HepG2 (cell line): ENCODE results near the gene TCF12. TPM values are rescaled to one million over a fixed set of nuclear protein-coding genes. Genes with fewer than 3 reads are reported as not detected.

Experiments
- ATAC-seq: fragments of 200-7000 bp; cut with Tn5 transposase; 3 replicates; pipeline ENCODE4 v1.9.1; 2020; ENCODE audit warnings: mild to moderate bottlenecking, moderate library complexity
- BruUV-seq: library from RNA; stranded (reverse); fragments of 400-500 nt; replicated peaks from 2 replicates; lab custom pipeline; 2021; lab: Mats Ljungman, UMichigan
- CTCF ChIA-PET: fragments of 300-600 bp; formaldehyde crosslinking; extraction: SDS; loops from one replicate; lab custom pipeline; 2021; ENCODE audit warnings: low total read pairs, inconsistent platforms, low intra/inter-chr PET ratio; lab: Yijun Ruan, JAX
- POLR2A ChIA-PET: fragments of 350-600 bp; sonication (Branson Sonifier 250); formaldehyde crosslinking; loops from one replicate; lab custom pipeline; 2020; ENCODE audit warnings: antibody characterized with exemption, inconsistent platforms; lab: Yijun Ruan, JAX
- DNase-seq: peaks from one replicate; pipeline ENCODE4 v3.0.0-alpha.2; 2015; ENCODE audit warnings: low spot score
- FAIRE-seq: peaks from 3 replicates; lab custom pipeline; 2011; peaks lifted over from hg19 to GRCh38; lab: Jason Lieb, UNC
- H2AFZ ChIP-seq: one replicate; pipeline ENCODE4 v1.6.1; 2011; ENCODE audit warnings: low read length, inconsistent platforms
- H3K27ac ChIP-seq: fragments of 300-600 bp; 3 replicates; pipeline ENCODE4 v1.8.0; 2011; ENCODE audit warnings: mixed run types, mild to moderate bottlenecking, mixed read lengths, low read length, inconsistent platforms; ENCODE audit not compliant: insufficient read depth; ENCODE audit errors: extremely low read length
- H3K27me3 ChIP-seq, 2 experiments: fragments of 200-600 bp in 1 of 2; 2 replicates in 1 of 2; 3 replicates in 1 of 2; pipeline versions ENCODE4 v1.6.0 to v1.8.0; 2011; ENCODE audit warnings: low read length in 2 of 2, mild to moderate bottlenecking in 2 of 2, moderate library complexity in 2 of 2, inconsistent platforms in 1 of 2; ENCODE audit not compliant: insufficient read depth in 2 of 2, control insufficient read depth in 1 of 2
- H3K36me3 ChIP-seq, 2 experiments: fragments of 200-600 bp in 1 of 2; replicated peaks in 1 of 2; 2 replicates in 1 of 2; 3 replicates in 1 of 2; pipeline versions ENCODE4 v1.5.1 to v1.8.0; 2011; ENCODE audit warnings: low read length in 2 of 2, inconsistent platforms in 1 of 2; ENCODE audit not compliant: insufficient read depth in 2 of 2, control insufficient read depth in 1 of 2
- H3K4me1 ChIP-seq: 2 replicates; pipeline ENCODE4 v1.5.1; 2012; ENCODE audit warnings: low read length, inconsistent platforms; ENCODE audit not compliant: insufficient read depth
- H3K4me2 ChIP-seq: 2 replicates; pipeline ENCODE4 v1.6.0; 2011; ENCODE audit warnings: low read depth, low read length, inconsistent platforms
- H3K4me3 ChIP-seq, 3 experiments: fragments of 200-600 bp in 1 of 3; sonication (generic), shearing (Covaris generic) in 1 of 3; replicated peaks in 1 of 3; 2 replicates each; pipeline ENCODE4 v1.5.1; 2011 to 2016; ENCODE audit warnings: low read length in 3 of 3, inconsistent platforms in 2 of 3, low read depth in 2 of 3, mild to moderate bottlenecking in 2 of 3, control low read depth in 1 of 3, mixed read lengths in 1 of 3; ENCODE audit not compliant: insufficient read depth in 1 of 3
- H3K79me2 ChIP-seq: one replicate; pipeline ENCODE4 v1.6.1; 2011; ENCODE audit warnings: low read length, inconsistent platforms; ENCODE audit not compliant: insufficient read depth
- H3K9ac ChIP-seq: 2 replicates; pipeline ENCODE4 v1.6.0; 2011; ENCODE audit warnings: mild to moderate bottlenecking, low read depth, low read length, inconsistent platforms; ENCODE audit not compliant: insufficient read depth
- H3K9me3 ChIP-seq: 2 replicates; pipeline ENCODE4 v1.5.1; 2012; ENCODE audit warnings: mild to moderate bottlenecking, low read length
- H4K20me1 ChIP-seq: 2 replicates; pipeline ENCODE4 v1.6.0; 2011; ENCODE audit warnings: inconsistent platforms, mild to moderate bottlenecking, low read length, moderate library complexity; ENCODE audit not compliant: insufficient read depth
- AKAP8 ChIP-seq: sonication (generic); formaldehyde crosslinking; IDR thresholded peaks from 2 replicates; pipeline ENCODE4 v1.5.1; 2020; ENCODE audit warnings: mild to moderate bottlenecking, missing genetic modification reagents
- ASH2L ChIP-seq: fragments of 300-600, 200-600 bp; sonication (generic); IDR thresholded peaks from 2 replicates; pipeline ENCODE4 v1.7.0; 2017; ENCODE audit warnings: low read depth, mild to moderate bottlenecking, moderate library complexity, mixed read lengths, low read length; ENCODE audit not compliant: insufficient read length
- HMGA1 ChIP-seq: sonication (generic); formaldehyde crosslinking; conservative IDR thresholded peaks from 2 replicates; pipeline ENCODE4 v1.4.0; 2020; ENCODE audit warnings: missing genetic modification reagents
- HNRNPK ChIP-seq: fragments of 200-400 bp; formaldehyde crosslinking; IDR thresholded peaks from 2 replicates; pipeline ENCODE4 v1.6.1; 2018; ENCODE audit warnings: low read length, low read depth, moderate library complexity, mild to moderate bottlenecking; ENCODE audit not compliant: poor library complexity, severe bottlenecking
- MYC ChIP-seq: sonication (generic); formaldehyde crosslinking; IDR thresholded peaks from 2 replicates; pipeline ENCODE4 v1.9.0; 2021; ENCODE audit warnings: missing genetic modification reagents, borderline replicate concordance
- SMARCC2 ChIP-seq: fragments of 450-650 bp; IDR thresholded peaks from 2 replicates; pipeline ENCODE4 v1.6.1; 2017; ENCODE audit warnings: antibody characterized with exemption, mild to moderate bottlenecking
- XRCC5 ChIP-seq: fragments of 200-400 bp; formaldehyde crosslinking; optimal IDR thresholded peaks from 2 replicates; pipeline ENCODE3; 2017; ENCODE audit warnings: mild to moderate bottlenecking, low read length
- ZBTB2 ChIP-seq: sonication (generic); formaldehyde crosslinking; IDR thresholded peaks from 2 replicates; pipeline ENCODE4 v1.8.0; 2022; ENCODE audit warnings: low read depth, missing genetic modification reagents
- ZBTB21 ChIP-seq: sonication (generic); formaldehyde crosslinking; IDR thresholded peaks from 2 replicates; pipeline ENCODE4 v1.4.0; 2020; ENCODE audit warnings: missing genetic modification reagents
- ZFX ChIP-seq: sonication (generic); formaldehyde crosslinking; IDR thresholded peaks from 2 replicates; pipeline ENCODE4 v1.4.0; 2020; ENCODE audit warnings: mild to moderate bottlenecking, low read depth, missing genetic modification reagents, moderate library complexity
- ZNF235 ChIP-seq: sonication (generic); formaldehyde crosslinking; IDR thresholded peaks from 2 replicates; pipeline ENCODE4 v1.8.1; 2023; ENCODE audit warnings: mild to moderate bottlenecking, missing genetic modification reagents, borderline replicate concordance
- ZNF263 ChIP-seq: sonication (generic); formaldehyde crosslinking; IDR thresholded peaks from 2 replicates; pipeline ENCODE4 v1.4.0; 2020; ENCODE audit warnings: missing genetic modification reagents
- ZNF33B ChIP-seq: sonication (generic); formaldehyde crosslinking; IDR thresholded peaks from 2 replicates; pipeline ENCODE4 v1.5.1; 2020; ENCODE audit warnings: mild to moderate bottlenecking, missing genetic modification reagents
- ZNF382 ChIP-seq: sonication (generic); formaldehyde crosslinking; IDR thresholded peaks from 2 replicates; pipeline ENCODE4 v1.5.0; 2020; ENCODE audit warnings: missing genetic modification reagents, mild to moderate bottlenecking, borderline replicate concordance
- ZNF639 ChIP-seq: conservative IDR thresholded peaks from 2 replicates; pipeline ENCODE4 v1.6.1; 2018; ENCODE audit warnings: missing genetic modification reagents
- ZZZ3 ChIP-seq: sonication (generic); formaldehyde crosslinking; IDR thresholded peaks from 2 replicates; pipeline ENCODE4 v1.4.0; 2020; ENCODE audit warnings: missing genetic modification reagents, mild to moderate bottlenecking, borderline replicate concordance
- WGBS: methylation state at CpG from one replicate; pipeline ENCODE4 v1.1.6; 2017; ENCODE audit warnings: low lambda C conversion rate; 5-methylcytosine and 5-hydroxymethylcytosine counted together
- in situ Hi-C: cut with HindIII; loops from 2 replicates; pipeline ENCODE4 v1.10.0; 2017; ENCODE audit warnings: low pct_unique_long_range_greater_than_20kb; ENCODE audit not compliant: extremely low pct_ligation_motif_present
- intact Hi-C: fragments of 100-400 bp; cut with micrococcal nuclease; formaldehyde crosslinking; loops from one replicate; pipeline ENCODE4 v1.10.0; 2022; ENCODE audit not compliant: unreplicated experiment
- polyA plus RNA-seq, 8 experiments: library from polyadenylated mRNA; depleted of rRNA in 3 of 8; stranded (reverse) in 7 of 8; unstranded in 1 of 8; fragments of >200 nt; fragmentation: Illumina TruSeq in 4 of 8; extraction: Trizol in 4 of 8; gene quantifications; 2 replicates each; pipeline versions ENCODE4 v1.2.1 to v1.2.3, GENCODE V29; 2011 to 2016; ENCODE audit warnings: low read depth in 4 of 8, missing spikeins in 1 of 8, mixed read lengths in 1 of 8; ENCODE audit not compliant: insufficient read depth in 1 of 8
- total RNA-seq, 5 experiments: library from RNA; depleted of rRNA; stranded (reverse); fragments of >200 nt; fragmentation: Illumina TruSeq; extraction: Trizol; gene quantifications; 2 replicates each; pipeline ENCODE4 v1.2.3, GENCODE V29; 2016; ENCODE audit warnings: low read depth in 1 of 5

TCF12 gene
- total and polyA plus RNA-seq, 2 of the 13 experiments (the other 11 are each of a cell fraction or from before 2014, with no cell fraction given) = 48.6 to 51.1 TPM

GRCh38 chr15:56917652-56918045 lies 795 bp upstream of the TCF12 start:
- ATAC-seq = no peak
- POLR2A ChIA-PET = interaction anchor here (0.7 to 3.3 kb wide), 4 partner anchors 21 to 34 kb away, joined by 4 to 60 read pairs (median 5); no protein-coding TSS in a partner anchor
- H3K79me2 ChIP-seq = peaks cover 33% of the 10 kb centered on the region
- FAIRE-seq = no peak
- no TSS peak for BruUV-seq
- in situ Hi-C loops = no loop called here
- WGBS = 89% methylated on average over 9 of the region's 9 CpGs
- no peaks in the 10 kb centered on the region for H3K27me3 ChIP-seq
- no peak overlapping the region for H2AFZ ChIP-seq
- TF ChIP-seq ZNF235 (0 out of 2 replicates have a peak, but pooled peaks have one; percentile 4), MYC (CRISPR knock-in tag) (no peak)
- no peaks in the 10 kb centered on the region for H4K20me1 ChIP-seq
- peak overlapping the region; percentile 69 for H3K4me2 ChIP-seq
- no peak overlapping the region for H3K27ac ChIP-seq
- intact Hi-C loops = loop anchor here (1.0 kb wide), 1 partner anchor 30 kb away; no protein-coding TSS in a partner anchor
- peak overlapping the region in 1 of 3 experiments; percentile 88; a peak in 1 of 6 replicates for H3K4me3 ChIP-seq
- peaks cover 0 to 7% of the 10 kb centered on the region in 2 experiments; a peak in 2 of 5 replicates for H3K36me3 ChIP-seq
- H3K9ac ChIP-seq = no peak overlapping the region
- no peaks in the 10 kb centered on the region for H3K9me3 ChIP-seq
- no peak for DNase-seq
- H3K4me1 ChIP-seq = peaks cover 27% of the 10 kb centered on the region
- CTCF ChIA-PET = no interaction called here

- peaks cover 48% of the 10 kb centered on the region for H3K79me2 ChIP-seq
- in situ Hi-C loops = no loop called here
- TF ChIP-seq ZZZ3 (CRISPR knock-in tag) (no peak), ZNF639 (no peak), ZFX (CRISPR knock-in tag) (no peak; the same call in 1 of the 2 replicates), ASH2L (peak; percentile 81), AKAP8 (no peak), XRCC5 (no peak), ZNF33B (CRISPR knock-in tag) (no peak), HMGA1 (CRISPR knock-in tag) (no peak), ZBTB21 (CRISPR knock-in tag) (no peak), ZNF382 (no peak), ZNF263 (CRISPR knock-in tag) (peak; percentile 27; the same call in 1 of the 2 replicates), HNRNPK (peak; percentile 40), SMARCC2 (no peak), ZBTB2 (CRISPR knock-in tag) (0 out of 2 replicates have a peak, but pooled peaks have one; percentile 1)
Observed at GRCh38 chr15:56919031-56919608, 676 bp downstream of the TCF12 start.

More at GRCh38 chr15:56919031-56919608, 676 bp downstream of the TCF12 start:
- ChIA-PET CTCF (no interaction called here), POLR2A (interaction anchor here (1.5 to 3.3 kb wide), 2 partner anchors 30 to 32 kb away, joined by 4 to 60 read pairs; no protein-coding TSS in a partner anchor)
- DNase-seq (peak; percentile 25), FAIRE-seq (no peak), ATAC-seq (peak; percentile 57)
- peak overlapping the region; percentile 76 to 99 (median 88) for H3K4me3 ChIP-seq
- peak overlapping the region; percentile 94 for H3K9ac ChIP-seq
- TSS peak; percentile 53 for BruUV-seq
- H3K27me3 ChIP-seq = no peaks in the 10 kb centered on the region
- 0% methylated on average over 13 of the region's 81 CpGs for WGBS
- H3K4me1 ChIP-seq = peaks cover 42% of the 10 kb centered on the region
- H2AFZ ChIP-seq = no peak overlapping the region
- peak overlapping the region; percentile 60 for H3K4me2 ChIP-seq
- H3K9me3 ChIP-seq = no peaks in the 10 kb centered on the region
- H3K27ac ChIP-seq = peak overlapping the region; percentile 85
- no peaks in the 10 kb centered on the region for H4K20me1 ChIP-seq
- H3K36me3 ChIP-seq = peaks cover 0 to 7% of the 10 kb centered on the region in 2 experiments; a peak in 2 of 5 replicates
- intact Hi-C loops = no loop called here
